T-helper 1 cell treated with Interleukin-12 subunit alpha and Interleukin-12 subunit beta and Interleukin-4 antibody, amounts not matched to agents 30 ng/mL and 1 ng/mL, for 36 hours (primary cell): Measurements from ENCODE around the gene ZYG11A. TPM values are rescaled to one million over a fixed set of nuclear protein-coding genes. Genes with fewer than 3 reads are reported as not detected.
"Not testable (repeated sequence)": the region's sequence is repeated elsewhere in the genome, so short reads cannot be mapped to it uniquely, and the experiment has no call there.

ENCODE experiments used
- intact Hi-C: fragments of 100-400 bp; cut with micrococcal nuclease; formaldehyde crosslinking; loops from one replicate; pipeline ENCODE4 v1.15.1; 2024
- total RNA-seq: library from RNA; stranded (reverse); gene quantifications from 2 replicates; pipeline ENCODE4 v1.2.3, GENCODE V29; 2022

ZYG11A gene
- 0.10 and 0.17 TPM in 2 replicates for total RNA-seq

DNA sequence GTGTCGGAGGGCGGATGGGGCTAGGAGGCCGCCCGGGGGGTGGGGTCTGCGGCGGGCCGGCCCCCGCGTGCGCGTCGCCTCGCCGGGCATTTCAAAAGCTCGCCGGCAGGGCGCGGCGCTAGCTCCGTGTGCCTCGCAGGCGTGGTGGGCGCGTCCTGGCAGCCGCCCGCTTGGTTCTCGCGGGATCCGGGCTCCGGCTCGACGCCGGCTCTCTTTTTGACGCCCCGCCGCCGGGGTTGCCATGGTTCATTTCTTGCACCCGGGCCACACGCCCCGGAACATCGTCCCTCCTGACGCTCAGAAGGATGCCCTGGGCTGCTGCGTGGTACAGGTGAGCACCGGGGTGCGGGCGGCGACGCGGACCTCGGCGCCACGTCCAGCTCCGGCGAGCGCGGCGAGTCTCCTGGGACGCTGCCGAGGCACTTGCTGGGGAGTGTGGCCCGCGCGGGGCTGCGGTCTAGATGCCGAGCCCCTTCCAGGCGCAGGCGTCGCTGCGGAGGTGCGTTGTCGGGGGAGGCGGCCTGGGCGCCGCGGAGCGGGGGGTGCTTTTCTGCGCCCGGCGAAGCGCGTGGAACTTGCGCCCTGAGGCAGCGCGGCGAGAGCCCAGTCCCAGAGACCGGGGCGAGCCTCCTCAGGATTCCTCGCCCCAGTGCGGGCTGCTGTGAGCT, at the start of gene ZYG11A:
Gene ZYG11A, plus strand, starts transcription at position 118 of the 668 bp plus-strand sequence. Its CDS starts 124 bp downstream, at position 242.
- intact Hi-C loops, result loop anchor here (1.0 to 10.0 kb wide), 8 partner anchors 79 to 785 kb away; partner anchors contain the start of genes BTF3L4, CC2D1B, ECHDC2 and TXNDC12

DNA sequence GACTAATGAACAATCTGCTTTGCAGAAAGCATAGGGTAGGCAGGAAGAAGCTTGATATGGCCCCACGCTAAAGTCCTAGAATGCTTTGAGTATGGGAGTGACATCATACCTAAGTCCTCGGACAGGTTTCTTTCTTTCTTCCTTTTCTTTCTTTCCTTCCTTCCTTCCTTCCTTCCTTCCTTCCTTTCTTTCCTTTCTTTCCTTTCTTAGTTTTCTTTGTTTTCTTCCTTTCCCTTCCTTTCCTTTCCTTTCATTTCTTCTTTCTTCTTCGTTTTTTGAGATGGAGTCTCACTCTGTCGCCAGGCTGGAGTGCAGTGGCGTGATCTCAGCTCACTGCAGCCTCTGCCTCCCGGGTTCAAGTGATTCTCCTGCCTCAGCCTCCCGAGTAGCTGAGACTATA, 48.8 kb upstream of the ZYG11A start:
- intact Hi-C loops, result not testable (repeated sequence)

DNA sequence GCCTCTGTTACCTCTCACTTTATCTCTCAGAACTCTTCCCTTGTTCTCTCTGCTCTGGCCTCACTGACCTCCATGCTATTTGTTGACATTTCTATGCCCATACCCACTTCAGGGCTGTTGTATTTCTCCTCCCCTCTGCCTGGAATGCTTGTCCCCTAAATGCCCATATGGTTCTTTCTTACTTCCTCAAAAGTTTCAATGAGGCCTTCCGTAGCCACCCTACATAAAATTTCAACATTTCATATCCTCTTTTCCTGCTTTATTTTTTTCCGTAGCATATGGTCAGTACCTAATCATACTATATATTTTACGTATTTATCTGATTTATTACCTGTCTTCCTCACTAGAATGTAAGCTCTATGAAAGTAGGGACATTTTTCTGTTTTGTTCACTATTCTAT, 47.1 kb upstream of the ZYG11A start:
- intact Hi-C loops, result no loop called here

DNA sequence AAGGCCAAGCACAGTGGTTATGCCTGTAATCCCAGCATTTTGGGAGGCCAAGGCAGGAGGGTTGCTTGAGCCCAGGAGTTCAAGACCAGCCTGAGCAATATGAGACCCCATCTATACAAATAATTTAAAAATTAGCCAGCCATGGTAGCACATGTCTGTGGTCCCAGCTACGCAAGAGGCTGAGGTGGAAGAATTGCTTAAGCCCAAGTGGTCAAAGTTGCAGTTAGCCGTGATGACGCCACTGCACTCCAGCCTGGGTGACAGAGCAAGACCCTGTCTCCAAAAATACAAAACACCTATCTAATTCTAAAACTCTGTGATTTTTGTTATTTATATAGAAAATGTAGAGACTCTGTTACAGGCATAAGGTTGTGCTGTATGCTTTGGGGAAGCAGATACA, 44.2 kb upstream of the ZYG11A start:
- intact Hi-C loops, result no loop called here

DNA sequence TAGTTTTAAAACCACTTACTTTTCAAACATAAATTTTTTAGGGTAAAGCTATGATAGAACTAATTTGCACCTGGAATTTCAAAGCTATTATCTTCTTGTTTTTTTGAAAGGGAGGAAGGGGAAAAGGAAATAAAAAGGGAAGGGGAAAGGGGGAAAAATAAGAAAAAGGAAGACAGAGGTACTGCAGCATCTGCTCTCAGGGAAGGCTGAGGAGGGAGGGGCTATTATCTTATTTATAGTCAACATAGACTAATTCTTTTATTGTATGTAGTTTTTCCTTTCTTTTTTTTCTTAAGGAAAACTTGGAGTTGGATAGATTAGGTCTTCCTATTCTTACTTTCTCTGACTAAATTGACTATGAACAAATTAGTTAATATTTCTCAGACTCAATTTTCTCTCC, 41.5 kb upstream of the ZYG11A start:
- intact Hi-C loops, result no loop called here

DNA sequence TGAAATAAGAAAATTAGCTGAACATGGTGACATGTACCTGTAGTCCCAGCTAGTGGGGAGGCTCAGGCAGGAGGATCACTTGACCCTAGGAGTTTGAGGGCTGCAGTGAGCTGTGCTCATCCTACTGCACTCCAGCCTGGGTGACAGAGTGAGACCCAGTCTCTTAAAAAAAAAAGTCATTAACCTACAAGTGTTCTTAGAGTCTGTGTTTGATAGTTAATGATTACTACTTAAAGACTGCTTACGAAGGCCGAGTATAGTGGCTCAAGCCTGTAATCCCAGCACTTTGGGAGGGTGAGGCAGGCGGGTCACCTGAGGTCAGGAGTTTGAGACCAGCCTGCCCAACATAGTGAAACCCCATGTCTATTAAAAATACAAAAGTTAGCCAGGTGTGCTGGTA, 38.5 kb upstream of the ZYG11A start:
- intact Hi-C loops, result not testable (repeated sequence)

DNA sequence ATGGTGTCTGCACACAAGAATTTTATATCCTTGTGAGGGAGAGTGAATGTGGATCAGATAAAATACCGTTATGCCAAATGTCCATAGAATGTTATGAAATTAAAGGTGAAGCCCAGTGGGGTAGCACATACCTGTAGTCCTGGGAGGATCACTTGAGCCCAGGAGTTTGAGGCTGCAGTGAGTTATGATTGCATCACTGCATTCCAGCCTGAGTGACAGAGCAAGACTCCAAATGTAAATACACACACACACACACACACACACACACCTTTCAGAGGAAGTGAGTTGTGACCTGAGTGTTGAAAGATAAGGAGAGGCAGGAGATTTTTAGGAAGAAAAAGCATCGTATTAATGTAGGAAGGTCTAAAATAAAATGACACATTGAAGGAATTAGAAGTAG, 28.1 kb upstream of the ZYG11A start:
- intact Hi-C loops, result no loop called here

DNA sequence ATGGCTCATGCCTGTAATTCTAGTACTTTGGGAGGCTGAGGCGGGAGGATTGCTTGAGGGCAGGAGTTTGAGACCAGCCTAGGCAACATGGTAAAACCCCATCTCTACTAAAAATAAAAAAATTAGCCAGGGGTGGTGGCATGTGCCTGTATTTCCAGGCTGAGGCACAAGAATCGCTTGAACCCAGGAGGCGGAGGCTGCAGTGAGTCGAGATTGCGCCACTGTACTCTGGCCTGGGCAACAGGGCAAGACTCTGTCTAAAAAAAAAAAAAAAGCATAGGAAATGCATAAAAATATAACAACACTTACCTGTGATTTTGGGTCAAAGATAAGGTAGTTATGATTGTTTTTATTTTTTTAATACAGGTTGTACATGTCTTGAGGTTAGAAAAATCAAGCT, 21.7 kb upstream of the ZYG11A start:
- intact Hi-C loops, result loop anchor here (10.0 kb wide), 1 partner anchor 1636 kb away; no protein-coding TSS in a partner anchor

DNA sequence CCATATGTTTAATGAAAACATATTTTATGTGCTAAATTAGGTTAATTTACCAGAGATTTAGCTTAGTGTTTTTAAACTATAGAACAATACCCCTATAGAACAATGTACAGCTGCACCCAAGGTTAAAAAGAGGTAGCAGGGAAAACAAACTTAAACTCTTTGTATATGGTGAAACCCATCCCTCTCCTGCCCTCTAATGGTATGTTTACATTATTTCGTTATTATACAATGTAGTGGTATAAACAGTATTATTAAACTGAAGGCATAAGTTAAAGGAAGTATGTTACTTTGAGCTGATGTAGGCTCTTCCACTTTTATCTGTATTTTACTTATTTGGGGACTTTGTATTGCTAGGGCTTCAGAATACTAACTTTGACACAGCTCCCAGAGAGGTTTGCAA, 16.7 kb upstream of the ZYG11A start:
- intact Hi-C loops, result loop anchor here (2.0 to 10.0 kb wide), 2 partner anchors 125 to 1641 kb away; no protein-coding TSS in a partner anchor

DNA sequence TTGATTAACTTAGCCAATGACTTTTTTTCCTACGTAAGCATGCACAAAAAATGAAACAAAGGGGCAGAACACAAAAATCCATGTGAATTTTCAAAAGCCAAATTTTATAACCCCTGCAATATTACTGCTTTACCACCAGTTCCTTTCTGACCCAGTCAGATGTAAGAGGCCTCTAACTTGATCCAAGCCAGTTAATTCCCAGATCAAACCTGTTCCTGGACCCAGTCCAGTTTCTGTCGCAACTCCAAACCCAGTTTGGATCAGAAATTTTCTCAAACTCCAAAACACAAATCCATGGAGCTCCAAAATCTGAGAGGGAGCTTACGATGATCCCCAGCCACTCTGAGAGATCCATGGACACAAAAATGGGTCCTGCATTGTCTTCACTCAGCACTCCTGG, 7.8 kb upstream of the ZYG11A start:
- intact Hi-C loops, result no loop called here

DNA sequence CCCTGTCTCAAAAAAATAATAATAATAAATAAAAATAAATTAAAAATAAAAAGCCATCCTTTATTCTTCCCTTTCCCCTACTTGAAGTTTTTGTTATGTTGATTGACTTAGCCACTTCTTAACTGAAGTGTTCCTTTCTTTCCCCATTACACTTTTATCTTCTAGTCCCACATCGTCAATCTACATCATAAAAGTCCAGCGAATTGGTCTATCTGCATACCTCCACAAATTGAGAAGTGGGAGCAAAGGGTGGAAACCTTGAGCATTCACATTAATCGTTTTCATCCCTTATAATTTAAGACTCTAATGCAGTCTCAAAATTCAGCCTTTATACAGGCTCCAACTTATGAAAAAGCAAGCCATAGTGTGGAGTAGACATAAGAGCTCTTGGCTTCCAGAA, 6.5 kb upstream of the ZYG11A start:
- intact Hi-C loops, result no loop called here

DNA sequence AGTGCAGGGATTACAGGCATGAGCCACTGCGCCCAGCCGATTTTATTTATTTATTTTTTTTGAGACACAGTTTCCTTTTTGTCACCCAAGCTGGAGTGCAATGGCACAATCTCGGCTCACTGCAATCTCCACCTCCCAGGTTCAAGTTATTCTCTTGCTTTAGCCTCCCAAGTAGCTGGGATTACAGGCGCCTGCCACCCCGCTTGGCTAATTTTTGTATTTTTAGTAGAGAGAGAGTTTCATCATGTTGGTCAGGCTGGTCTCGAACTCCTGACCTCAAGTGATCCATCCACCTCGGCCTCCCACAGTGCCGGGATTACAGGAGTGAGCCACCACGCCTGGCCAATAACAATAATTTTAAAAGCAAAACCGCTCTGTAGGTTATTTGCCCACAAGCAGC, 3.4 kb upstream of the ZYG11A start:
- intact Hi-C loops, result not testable (repeated sequence)

DNA sequence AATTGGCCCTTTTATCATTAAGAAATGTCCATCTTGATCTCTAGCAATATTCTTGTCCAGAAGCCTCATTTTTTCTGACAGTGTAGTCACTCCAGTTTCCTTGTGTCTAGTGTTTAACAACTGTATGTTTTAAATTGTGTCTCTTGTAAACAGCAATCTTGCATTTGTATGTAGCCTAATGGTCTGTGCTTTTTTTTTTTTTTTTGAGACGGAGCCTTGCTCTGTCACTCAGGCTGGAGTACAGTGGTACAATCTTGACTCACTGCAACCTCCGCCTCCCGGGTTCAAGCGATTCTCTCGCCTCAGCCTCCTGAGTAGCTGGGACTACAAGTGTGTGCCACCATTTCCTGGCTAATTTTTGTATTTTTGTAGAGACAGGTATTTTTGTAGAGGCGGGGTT, 2.6 kb downstream of the ZYG11A start:
- intact Hi-C loops, result loop anchor here (10.0 kb wide), 1 partner anchor 420 kb away; no protein-coding TSS in a partner anchor

DNA sequence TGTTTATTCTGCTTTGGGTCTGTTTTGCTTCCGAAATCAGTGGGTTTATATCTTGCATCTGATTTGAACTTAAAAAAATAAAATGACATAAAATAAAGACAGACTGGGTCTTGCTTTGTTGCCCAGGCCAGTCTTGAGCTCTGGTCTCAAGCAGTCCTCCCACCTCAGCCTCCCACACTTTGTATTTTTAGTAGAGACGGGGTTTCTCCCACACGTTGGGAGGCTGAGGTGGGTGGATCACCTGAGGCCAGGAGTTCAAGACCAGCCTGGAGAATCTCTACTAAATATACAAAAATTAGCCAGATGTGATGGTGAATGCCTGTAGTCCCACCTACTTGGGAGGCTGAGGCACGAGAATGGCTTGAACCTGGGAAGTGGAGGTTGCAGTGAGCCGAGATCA, 5.9 kb downstream of the ZYG11A start:
- intact Hi-C loops, result loop anchor here (10.0 kb wide), 1 partner anchor 424 kb away; no protein-coding TSS in a partner anchor

DNA sequence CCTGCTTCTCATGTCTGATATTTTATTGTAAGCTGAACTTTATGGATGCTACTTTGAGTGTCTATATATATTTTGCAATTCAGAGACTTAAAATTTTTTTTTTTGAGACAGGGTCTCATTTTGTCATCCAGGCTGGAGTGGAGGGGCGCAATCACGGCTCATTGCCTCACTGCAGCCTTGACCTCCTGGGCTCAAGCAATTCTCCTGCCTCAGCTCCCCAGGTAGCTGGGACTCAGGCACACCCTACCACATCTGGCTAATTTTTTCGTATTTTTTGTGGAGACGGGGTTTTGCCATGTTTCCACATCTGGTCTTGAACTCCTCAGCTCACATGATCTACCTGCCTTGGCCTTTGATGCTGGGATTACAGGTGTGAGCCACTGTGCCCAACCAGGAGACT, 8.4 kb downstream of the ZYG11A start:
- intact Hi-C loops, result no loop called here

DNA sequence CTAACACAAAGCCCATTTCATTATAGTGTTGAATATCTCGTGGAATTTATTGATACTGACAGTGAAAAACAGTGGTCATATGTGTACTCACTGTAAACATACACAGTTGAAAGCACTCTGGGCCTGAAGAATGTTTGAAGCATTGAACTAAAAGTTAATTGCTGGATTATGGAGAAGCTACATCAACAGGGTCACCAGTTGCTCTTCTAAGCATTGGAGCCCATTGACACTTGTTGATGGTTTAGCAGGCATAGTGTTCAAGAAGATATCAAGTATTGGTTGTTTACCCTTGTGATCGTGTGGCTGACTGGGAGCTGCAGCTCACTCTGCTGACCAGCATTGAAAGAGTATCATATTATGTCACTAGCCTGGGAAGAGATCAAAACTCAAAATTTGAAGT, 10.3 kb downstream of the ZYG11A start:
- intact Hi-C loops, result no loop called here

DNA sequence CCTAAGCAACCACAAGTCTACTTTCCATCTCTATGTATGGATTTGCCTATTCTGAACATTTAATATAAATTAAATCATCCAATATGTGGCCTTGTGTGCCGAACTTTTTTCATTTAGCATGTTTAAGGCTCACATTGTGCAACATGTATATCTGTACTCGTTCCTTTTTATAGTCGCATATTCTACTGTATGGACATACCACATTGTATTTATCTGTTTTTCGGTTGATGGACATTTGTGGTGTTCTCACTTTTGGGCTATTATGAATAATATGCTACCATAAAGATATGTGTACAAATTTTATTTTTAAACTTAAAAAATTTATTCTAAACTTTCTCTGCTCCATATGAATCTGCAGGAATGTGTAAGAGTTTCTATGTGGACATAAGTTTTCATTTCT, 13.0 kb downstream of the ZYG11A start:
- intact Hi-C loops, result no loop called here

DNA sequence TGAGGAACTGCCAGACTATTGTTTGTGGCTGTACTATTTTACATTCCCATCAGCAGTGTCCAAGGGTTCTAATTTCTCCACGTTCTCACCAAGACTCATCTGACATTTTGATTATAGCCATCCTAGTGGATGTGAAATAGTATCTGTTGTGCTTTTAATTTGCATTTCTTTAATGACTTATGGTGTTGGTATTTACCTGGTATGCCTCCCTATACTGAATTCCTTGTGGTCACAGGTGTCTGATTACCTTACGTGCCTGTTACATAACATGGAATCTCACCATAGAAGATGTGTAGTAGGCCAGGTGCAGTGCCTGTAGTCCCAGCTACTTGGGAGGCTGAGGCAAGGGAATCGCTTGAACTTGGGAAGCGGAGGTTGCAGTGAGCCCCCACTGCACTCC, 13.5 kb downstream of the ZYG11A start:
- intact Hi-C loops, result no loop called here

DNA sequence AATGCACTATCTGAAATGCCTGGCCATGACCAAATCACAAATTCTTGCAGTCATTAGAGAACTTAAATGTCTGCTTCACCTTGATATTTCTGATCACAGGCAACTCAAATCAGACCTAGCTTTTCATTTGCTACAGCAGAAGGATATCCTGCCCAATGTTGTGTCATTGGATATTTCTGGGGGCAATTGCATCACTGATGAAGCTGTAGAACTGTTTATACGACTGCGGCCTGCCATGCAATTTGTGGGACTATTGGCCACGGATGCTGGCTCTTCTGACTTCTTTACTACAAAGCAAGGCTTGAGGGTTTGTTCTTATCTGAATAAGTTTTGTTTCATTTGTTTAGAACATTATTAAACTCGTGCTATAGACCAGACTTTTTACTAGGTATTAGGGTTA, 14.9 kb downstream of the ZYG11A start:
- intact Hi-C loops, result no loop called here

DNA sequence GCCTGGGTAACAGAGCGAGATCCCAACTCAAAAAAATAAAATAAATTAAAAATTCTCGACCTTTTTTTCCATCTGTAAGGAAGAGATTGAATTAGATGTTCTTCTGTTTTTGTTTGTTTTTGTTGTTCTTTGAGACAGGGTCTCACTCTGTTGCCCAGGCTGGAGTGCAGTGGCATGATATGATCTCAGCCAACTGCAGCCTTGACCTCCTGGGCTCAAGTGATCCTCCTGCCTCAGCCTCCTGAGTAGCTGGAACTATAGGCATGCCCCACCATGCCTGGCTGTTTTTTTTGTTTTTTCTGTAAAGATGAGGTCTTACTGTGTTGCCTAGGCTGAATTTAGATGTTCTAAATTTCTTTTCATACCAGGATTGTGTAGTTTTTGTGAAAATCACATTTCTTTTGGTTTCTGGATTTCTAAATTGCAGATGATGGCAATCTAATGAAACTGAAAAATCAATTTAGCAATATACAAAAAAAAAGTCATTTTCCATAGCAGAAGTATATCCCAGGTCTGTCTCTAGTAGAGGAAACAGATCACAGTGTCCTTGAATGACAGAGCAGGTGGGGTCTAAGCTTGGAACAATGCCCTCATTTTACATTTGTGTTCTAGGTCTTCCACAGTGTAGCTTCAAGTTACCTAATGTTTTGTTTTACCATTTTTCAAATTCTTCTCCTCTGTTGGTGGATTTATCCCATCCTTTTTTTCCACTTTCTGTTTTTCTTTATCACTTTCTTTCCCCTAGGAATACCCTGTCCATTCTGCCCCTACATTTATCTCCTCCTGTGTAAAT, 20.3 kb downstream of the ZYG11A start:
- intact Hi-C loops, result no loop called here

DNA sequence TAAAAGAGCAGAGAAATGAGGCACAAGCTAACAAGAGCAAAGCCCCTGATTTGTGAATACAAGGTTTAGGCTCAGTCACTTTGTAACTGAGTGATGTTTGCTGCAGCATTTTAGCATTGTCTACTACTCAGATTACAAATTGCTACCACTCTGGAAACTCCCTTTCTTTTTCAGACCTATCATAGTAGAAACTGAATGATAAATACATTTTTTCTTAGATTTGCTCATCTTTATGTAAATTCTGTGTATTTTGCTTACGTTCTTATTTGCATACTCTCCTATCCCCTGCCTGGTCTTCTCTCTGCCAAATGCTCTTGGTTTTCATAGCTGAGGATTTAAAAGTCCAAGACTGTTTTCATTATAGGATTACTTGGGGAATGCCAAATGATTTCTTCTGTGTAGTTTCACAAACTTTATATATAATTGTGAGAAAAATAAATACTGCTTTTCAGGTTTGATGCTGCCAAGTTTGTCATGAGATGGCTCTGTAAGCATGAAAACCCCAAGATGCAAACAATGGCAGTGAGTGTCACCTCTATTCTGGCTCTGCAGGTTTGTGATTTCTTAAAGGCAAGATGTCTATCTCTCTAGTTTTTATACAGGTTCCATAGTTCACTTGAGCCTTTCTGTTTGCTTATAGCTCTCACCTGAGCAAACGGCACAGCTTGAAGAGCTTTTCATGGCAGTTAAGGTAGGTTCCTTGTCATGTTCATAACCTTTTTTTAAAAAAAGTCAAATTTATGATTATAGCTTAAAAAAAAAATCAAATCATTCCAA, 24.7 kb downstream of the ZYG11A start:
- intact Hi-C loops, result no loop called here

DNA sequence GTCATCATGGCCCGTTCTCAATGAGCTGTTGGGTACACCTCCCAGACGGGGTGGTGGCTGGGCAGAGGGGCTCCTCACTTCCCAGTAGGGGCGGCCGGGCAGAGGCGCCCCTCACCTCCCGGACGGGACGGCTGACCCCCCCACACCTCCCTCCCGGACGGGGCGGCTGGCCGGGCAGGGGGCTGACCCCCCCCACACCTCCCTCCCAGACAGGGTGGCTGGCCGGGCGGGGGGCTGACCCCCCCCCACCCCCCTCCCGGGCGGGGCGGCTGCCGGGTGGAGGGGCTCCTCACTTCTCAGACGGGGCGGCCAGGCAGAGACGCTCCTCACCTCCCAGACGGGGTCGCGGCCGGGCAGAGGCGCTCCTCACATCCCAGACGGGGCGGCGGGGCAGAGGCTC, 27.2 kb downstream of the ZYG11A start:
- intact Hi-C loops, result not testable (repeated sequence)
